Retinal pigment epithelial cell (primary cell): ENCODE results near the gene EMID1.

ENCODE experiments used
- DNase-seq: peaks from one replicate; pipeline ENCODE4 v3.0.0-alpha.2; 2010; ENCODE audit warnings: low read depth
- H3K4me3 ChIP-seq: 2 replicates; pipeline ENCODE4 v1.5.1; 2011; ENCODE audit warnings: mild to moderate bottlenecking, low read length, control low read depth, moderate library complexity
- TF ChIP-seq, protein P1 (sequence below): conservative IDR thresholded peaks from 2 replicates; pipeline ENCODE4 v1.5.1; 2011; ENCODE audit warnings: low read depth, low read length, control low read depth, inconsistent platforms

Gene EMID1

DNA sequence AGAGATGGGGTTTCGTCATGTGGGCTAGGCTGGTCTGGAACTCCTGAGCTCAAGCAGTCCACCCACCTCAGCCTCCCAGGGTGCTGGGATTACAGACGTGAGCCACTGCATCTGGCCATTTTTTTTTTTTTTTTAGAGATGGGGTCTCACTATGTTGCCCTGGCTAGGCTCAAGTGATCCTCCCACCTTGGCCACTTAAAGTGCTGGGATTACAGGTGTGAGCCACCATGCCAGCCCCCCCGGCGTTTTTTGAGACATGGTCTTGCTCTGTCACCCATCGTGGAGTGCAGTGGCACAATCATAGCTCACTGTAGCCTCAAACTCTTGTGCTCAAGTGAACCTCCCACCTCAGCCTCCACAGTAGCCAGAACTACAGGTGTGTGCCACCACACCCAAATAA, 45.6 kb downstream of the EMID1 start:
- DNase-seq: no peak
- TF ChIP-seq, protein P1, sequence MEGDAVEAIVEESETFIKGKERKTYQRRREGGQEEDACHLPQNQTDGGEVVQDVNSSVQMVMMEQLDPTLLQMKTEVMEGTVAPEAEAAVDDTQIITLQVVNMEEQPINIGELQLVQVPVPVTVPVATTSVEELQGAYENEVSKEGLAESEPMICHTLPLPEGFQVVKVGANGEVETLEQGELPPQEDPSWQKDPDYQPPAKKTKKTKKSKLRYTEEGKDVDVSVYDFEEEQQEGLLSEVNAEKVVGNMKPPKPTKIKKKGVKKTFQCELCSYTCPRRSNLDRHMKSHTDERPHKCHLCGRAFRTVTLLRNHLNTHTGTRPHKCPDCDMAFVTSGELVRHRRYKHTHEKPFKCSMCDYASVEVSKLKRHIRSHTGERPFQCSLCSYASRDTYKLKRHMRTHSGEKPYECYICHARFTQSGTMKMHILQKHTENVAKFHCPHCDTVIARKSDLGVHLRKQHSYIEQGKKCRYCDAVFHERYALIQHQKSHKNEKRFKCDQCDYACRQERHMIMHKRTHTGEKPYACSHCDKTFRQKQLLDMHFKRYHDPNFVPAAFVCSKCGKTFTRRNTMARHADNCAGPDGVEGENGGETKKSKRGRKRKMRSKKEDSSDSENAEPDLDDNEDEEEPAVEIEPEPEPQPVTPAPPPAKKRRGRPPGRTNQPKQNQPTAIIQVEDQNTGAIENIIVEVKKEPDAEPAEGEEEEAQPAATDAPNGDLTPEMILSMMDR: no peak
- no peak overlapping the region for H3K4me3 ChIP-seq

DNA sequence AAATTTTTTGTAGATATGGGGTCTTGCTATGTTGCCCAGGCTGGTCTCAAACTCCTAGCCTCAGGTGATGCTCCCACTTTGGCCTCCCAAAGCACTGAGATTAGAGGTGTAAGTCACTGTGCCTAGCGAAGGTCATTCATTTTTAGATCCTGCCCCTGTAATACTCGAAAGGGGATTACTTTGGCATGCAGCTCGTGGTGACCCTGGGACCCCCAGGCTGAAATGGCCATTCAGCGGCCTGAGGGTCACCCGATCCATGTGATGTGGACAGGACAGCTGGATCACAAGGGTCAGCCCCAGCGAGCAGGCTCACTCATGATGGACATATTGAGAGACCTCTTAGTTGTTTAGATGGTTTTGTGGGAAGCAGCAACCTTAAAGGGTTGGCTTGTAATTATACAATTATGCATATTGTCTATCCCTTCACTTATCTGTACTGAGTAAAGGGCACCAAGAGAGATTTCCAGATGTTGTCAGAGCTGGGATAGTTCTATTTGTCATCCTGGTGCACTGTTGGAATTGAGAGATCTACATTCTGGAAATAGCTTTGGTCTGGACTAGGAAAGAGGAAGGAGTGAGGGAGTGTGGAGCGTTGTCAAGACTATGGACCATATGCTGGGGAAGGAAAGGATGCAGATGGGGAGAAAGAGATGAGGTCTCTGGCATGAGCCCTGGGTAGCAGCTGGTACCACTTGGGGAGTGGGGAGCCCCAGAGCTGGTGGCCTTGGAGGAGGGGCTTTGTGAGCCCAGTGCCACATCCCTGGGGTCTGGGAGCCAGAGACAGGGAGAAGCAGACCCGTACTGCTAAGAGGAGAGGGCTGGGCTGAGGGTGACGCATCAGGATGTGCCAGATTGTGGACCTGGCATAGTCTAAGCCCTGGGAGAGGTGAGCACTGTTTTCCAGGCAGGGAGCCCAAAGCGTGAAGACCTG, 46.5 kb downstream of the EMID1 start:
- no peak for DNase-seq
- H3K4me3 ChIP-seq: no peak overlapping the region
- TF ChIP-seq, protein P1: no peak

DNA sequence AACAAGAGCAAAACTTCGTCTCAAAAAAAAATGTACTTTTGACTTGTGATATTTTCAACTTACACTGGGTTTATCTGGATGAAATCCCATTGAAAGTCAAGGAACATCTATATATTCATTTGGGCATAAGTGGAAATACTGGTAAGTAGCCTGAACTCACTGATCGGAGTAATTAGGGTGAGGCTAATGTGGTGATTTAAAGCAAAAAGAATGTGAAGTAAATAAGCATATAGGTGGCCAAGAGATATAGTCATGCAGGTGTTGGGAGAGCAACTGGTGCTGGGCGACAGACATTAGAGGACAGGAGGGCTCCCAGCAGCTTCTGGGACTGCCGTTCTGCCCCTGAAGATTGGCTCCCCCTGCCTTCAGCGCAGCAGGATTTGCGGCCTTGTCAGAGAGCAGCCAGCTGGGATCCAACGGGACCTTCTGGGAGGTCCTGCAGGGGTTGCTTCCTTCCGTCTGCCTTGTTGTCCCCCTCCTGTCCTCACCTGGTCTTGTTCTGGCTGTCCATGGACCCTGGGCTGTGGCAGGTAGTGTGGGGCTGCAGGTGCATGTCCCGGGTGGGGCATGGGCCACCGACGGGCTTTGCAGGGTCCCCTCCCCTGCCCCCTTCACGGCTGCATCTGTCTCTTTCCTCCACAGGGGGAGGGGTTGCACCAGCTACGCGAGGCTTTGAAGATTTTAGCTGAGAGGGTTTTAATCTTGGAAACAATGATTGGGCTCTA, 48.0 kb downstream of the EMID1 start:
- no peak for DNase-seq
- TF ChIP-seq, protein P1: no peak
- H3K4me3 ChIP-seq: no peak overlapping the region

DNA sequence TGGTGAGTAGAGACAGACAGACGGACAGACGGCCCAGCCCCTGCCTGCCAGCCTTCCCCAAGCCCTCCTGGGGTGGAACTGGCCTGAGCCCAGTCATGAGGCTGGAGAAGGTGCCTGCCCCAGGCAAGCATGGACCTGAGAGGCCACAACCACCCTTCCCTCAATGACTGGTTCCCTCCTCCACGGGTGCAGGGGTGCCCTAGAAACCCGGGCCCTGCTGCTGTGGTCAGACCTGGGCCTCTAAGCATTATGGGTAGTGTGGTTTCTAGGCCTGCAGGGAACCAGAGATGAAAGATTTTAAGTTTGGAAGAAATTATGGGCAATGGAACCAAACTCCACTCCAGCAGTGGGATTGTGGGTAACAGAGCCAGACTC, 48.6 kb downstream of the EMID1 start:
- no peak for DNase-seq
- H3K4me3 ChIP-seq: no peak overlapping the region
- TF ChIP-seq, protein P1: no peak

DNA sequence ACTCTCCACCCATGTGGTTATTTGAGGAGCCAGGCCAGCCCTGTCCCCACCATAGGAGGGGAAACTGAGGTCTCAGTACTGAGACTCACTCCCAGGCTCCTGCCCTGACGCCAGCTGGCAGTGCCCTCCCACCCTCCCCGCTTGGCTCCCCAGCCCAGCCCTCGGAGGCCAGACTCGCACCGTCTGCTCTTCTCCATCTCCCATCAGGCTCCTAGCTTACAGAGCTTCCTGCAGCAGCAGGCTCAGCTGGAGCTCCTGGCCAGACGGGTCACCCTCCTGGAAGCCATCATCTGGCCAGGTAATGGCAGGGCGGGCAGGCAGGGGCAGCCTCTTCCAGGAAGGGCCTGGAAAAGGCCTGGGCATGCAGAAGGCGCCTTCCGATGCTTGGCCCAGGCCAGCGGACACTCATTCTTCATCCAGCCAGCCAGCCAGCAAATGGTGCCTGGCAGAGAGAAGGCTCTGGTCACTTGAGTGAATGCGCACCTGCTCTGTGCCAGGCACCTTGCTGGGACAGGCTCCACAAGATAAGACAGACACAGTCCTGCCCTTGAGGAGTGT, 49.4 kb downstream of the EMID1 start:
- H3K4me3 ChIP-seq: no peak overlapping the region
- DNase-seq: no peak
- TF ChIP-seq, protein P1: no peak

DNA sequence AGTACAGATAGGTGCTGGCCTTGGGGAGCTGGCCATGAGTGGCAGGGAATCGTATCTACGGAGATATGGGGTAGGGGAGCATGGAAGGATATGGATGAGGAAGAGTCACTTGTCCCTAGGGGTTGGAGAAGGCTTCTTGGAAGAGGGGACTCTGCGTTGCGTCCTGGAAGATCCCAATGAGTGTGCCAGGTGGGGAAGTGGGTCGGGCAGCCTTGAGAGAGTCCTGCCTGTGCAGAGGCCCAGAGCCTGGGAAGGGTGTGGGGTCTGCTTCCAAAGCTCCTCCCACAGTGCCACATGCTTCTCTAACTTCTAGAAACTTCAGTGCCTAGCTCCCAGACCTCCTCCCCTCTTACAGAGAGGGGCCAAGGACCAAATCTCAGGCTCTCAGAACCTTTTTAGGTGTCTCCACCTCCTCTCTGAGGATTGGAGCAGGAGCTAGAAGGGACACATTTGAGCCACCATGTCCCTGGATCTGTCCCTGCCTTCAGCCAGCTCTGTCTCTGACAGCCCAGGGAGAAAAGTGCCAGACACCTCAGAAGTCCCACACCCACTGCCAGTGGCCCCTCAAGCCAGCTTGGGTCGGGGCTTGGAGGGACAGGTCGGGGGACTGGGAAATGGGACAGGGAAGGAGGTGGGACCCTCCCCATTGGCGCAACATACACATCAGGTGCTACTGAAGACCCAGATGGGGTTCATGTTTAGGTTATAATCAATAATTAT, 51.1 kb downstream of the EMID1 start:
- DNase-seq: no peak
- H3K4me3 ChIP-seq: no peak overlapping the region
- TF ChIP-seq, protein P1: no peak
